Measurements from ENCODE around the gene CTNNBIP1. TPM values are rescaled to one million over a fixed set of nuclear protein-coding genes. Genes with fewer than 3 reads are reported as not detected.

The CTNNBIP1 gene
- total and polyA plus RNA-seq, 2 experiments from 2014 or later: 80.1 to 122 TPM

GRCh38 chr1:9874959-9875635 lies 35.0 kb downstream of the CTNNBIP1 start:
- peak; percentile 90 for TF ChIP-seq CTCF (IDR thresholded peaks at IDR 0.05; ENCODE audit: low read depth, low read length)
- Histone ChIP-seq H3K4me1 (ENCODE audit: low read depth) (peaks cover 17% of the 10 kb centered on the region), H3K27ac (peak overlapping the region; percentile 62)

GRCh38 chr1:9874412-9874811 lies 35.7 kb downstream of the CTNNBIP1 start:
- H3K4me3 ChIP-seq: no peak overlapping the region
- TF ChIP-seq CTCF (IDR thresholded peaks at IDR 0.05; ENCODE audit: low read depth, low read length): no peak
- H3K27ac ChIP-seq: no peak overlapping the region
- H3K27me3 ChIP-seq: no peaks in the 10 kb centered on the region
- no peaks in the 10 kb centered on the region for H3K9me3 ChIP-seq (ENCODE audit: low read depth)
- peaks cover 17% of the 10 kb centered on the region for H3K4me1 ChIP-seq (ENCODE audit: low read depth)
- no peak for DNase-seq (ENCODE audit: low read depth in 1 of 2, low spot score in 1 of 2)
- H3K36me3 ChIP-seq: peaks cover 1% of the 10 kb centered on the region

More at GRCh38 chr1:9874959-9875635, 35.0 kb downstream of the CTNNBIP1 start:
- H3K9me3 ChIP-seq (ENCODE audit: low read depth): no peaks in the 10 kb centered on the region
- DNase-seq (ENCODE audit: low read depth in 1 of 2, low spot score in 1 of 2): peak; percentile 82 to 90
- no peak overlapping the region for H3K4me3 ChIP-seq
- no peaks in the 10 kb centered on the region for H3K36me3 ChIP-seq
- H3K27me3 ChIP-seq: no peaks in the 10 kb centered on the region

- no peak overlapping the region for H3K27ac ChIP-seq
- H3K4me3 ChIP-seq: no peak overlapping the region
- peaks cover 4% of the 10 kb centered on the region for H3K36me3 ChIP-seq
- no peaks in the 10 kb centered on the region for H3K9me3 ChIP-seq (ENCODE audit: low read depth)
- H3K4me1 ChIP-seq (ENCODE audit: low read depth): peaks cover 17% of the 10 kb centered on the region
- no peak for DNase-seq (ENCODE audit: low read depth in 1 of 2, low spot score in 1 of 2)
- TF ChIP-seq CTCF (IDR thresholded peaks at IDR 0.05; ENCODE audit: low read depth, low read length): no peak
- no peaks in the 10 kb centered on the region for H3K27me3 ChIP-seq
Observed at GRCh38 chr1:9873992-9874391, 36.1 kb downstream of the CTNNBIP1 start.

GRCh38 chr1:9873385-9873784 lies 36.7 kb downstream of the CTNNBIP1 start:
- no peak for DNase-seq (ENCODE audit: low read depth in 1 of 2, low spot score in 1 of 2)
- Histone ChIP-seq H3K9me3 (ENCODE audit: low read depth) (no peaks in the 10 kb centered on the region), H3K4me3 (no peak overlapping the region), H3K27me3 (no peaks in the 10 kb centered on the region), H3K27ac (no peak overlapping the region), H3K4me1 (ENCODE audit: low read depth) (peaks cover 17% of the 10 kb centered on the region), H3K36me3 (peaks cover 4% of the 10 kb centered on the region)
- TF ChIP-seq CTCF (IDR thresholded peaks at IDR 0.05; ENCODE audit: low read depth, low read length): no peak

GRCh38 chr1:9872430-9873165 lies 37.5 kb downstream of the CTNNBIP1 start:
- peaks cover 16% of the 10 kb centered on the region for H3K4me1 ChIP-seq (ENCODE audit: low read depth)
- no peaks in the 10 kb centered on the region for H3K27me3 ChIP-seq
- no peak for TF ChIP-seq CTCF (IDR thresholded peaks at IDR 0.05; ENCODE audit: low read depth, low read length)
- DNase-seq (ENCODE audit: low read depth in 1 of 2, low spot score in 1 of 2): no peak
- no peak overlapping the region for H3K4me3 ChIP-seq
- H3K36me3 ChIP-seq: peaks cover 4% of the 10 kb centered on the region
- H3K27ac ChIP-seq: no peak overlapping the region
- H3K9me3 ChIP-seq (ENCODE audit: low read depth): no peaks in the 10 kb centered on the region

Data from cardiac muscle cell (in vitro differentiated cells and primary cell).